PFSK-1 (cell line): ENCODE measurements around the gene NCKAP1.

Experiments
- FOXP2 ChIP-seq: optimal IDR thresholded peaks from 2 replicates; pipeline ENCODE3; 2011; ENCODE audit warnings: borderline replicate concordance, control low read depth, inconsistent platforms; ENCODE audit not compliant: insufficient read depth; ENCODE audit errors: extremely low read length, extremely low read depth
- POLR2AphosphoS5 ChIP-seq: IDR thresholded peaks from 2 replicates; pipeline ENCODE4 v1.6.1; 2012; ENCODE audit warnings: low read depth, mild to moderate bottlenecking, control low read depth, low read length, moderate library complexity
- SIN3A ChIP-seq: IDR thresholded peaks from 2 replicates; pipeline ENCODE4 v1.6.1; 2012; ENCODE audit warnings: mild to moderate bottlenecking, low read length, moderate library complexity, borderline replicate concordance; ENCODE audit not compliant: insufficient read depth
- TAF1 ChIP-seq: IDR thresholded peaks from 2 replicates; pipeline ENCODE4 v1.6.1; 2012; ENCODE audit warnings: low read length, control low read depth, borderline replicate concordance; ENCODE audit not compliant: insufficient read depth
- TF ChIP-seq, protein P1 (sequence below), 2 experiments: IDR thresholded peaks; 2 replicates each; pipeline versions ENCODE4 v1.6.1 to v1.8.0; 2011 to 2012; ENCODE audit warnings: low read depth in 2 of 2, low read length in 2 of 2, control low read depth in 1 of 2, inconsistent platforms in 1 of 2, mild to moderate bottlenecking in 1 of 2, moderate library complexity in 1 of 2; ENCODE audit not compliant: insufficient read depth in 1 of 2

Gene NCKAP1

DNA sequence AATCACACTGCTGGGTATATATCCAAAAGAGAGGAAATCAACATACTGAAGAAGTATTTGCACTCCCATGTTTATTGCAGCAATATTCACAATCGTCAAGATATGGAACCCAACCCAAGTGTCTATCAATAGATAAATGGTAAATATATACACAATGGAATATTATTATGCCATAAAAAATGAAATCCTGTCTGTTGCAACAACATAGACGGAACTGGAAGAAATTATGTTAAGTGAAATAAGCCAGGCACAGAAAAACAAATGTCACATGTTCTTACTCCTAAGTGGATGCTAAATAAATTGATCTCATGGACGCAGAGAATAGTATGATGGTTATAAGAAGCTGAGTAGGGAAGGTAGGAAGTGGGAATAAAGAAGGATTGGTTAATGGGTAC, 65.7 kb downstream of the NCKAP1 start:
- TF ChIP-seq TAF1 (no peak), FOXP2 (no peak), SIN3A (no peak), POLR2AphosphoS5 (no peak)
- TF ChIP-seq, protein P1, sequence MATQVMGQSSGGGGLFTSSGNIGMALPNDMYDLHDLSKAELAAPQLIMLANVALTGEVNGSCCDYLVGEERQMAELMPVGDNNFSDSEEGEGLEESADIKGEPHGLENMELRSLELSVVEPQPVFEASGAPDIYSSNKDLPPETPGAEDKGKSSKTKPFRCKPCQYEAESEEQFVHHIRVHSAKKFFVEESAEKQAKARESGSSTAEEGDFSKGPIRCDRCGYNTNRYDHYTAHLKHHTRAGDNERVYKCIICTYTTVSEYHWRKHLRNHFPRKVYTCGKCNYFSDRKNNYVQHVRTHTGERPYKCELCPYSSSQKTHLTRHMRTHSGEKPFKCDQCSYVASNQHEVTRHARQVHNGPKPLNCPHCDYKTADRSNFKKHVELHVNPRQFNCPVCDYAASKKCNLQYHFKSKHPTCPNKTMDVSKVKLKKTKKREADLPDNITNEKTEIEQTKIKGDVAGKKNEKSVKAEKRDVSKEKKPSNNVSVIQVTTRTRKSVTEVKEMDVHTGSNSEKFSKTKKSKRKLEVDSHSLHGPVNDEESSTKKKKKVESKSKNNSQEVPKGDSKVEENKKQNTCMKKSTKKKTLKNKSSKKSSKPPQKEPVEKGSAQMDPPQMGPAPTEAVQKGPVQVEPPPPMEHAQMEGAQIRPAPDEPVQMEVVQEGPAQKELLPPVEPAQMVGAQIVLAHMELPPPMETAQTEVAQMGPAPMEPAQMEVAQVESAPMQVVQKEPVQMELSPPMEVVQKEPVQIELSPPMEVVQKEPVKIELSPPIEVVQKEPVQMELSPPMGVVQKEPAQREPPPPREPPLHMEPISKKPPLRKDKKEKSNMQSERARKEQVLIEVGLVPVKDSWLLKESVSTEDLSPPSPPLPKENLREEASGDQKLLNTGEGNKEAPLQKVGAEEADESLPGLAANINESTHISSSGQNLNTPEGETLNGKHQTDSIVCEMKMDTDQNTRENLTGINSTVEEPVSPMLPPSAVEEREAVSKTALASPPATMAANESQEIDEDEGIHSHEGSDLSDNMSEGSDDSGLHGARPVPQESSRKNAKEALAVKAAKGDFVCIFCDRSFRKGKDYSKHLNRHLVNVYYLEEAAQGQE (IDR thresholded peaks at IDR 0.05; ENCODE audit: insufficient read depth in 1 of 2, low read depth in 2 of 2, low read length in 2 of 2) = no peak

DNA sequence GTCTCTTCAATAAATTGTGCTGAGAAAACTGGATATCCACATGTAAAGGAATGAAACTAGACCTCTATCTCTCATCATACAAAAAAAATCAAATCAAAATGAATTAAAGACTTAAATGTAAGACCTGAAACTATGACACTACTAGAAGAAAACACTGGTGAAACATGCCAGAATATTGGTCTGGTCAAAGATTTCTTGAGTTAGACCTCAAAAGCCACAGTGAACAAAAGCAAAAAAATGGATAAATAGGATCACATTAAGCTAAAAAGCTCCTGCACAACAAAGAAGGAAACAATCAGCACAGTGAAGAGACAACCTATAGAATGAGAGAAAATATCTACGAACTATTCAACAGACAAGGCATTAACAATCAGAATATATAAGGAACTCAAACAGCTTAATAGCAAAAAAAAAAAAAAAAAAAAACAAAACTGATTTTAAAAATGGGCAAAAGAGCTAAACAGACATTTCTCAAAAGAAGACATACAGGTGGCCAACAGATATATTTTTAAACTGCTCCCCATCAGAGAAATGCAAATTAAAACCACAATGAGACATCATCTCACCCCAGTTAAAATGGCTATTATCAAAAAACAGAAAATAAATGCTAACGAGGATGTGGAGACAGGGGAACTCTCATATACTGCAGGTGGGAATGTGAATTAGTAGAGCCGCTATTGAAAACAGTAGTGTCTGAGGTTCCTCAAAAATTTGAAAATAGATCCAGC, 66.3 kb downstream of the NCKAP1 start:
- TF ChIP-seq FOXP2 = no peak
- TF ChIP-seq SIN3A = no peak
- TF ChIP-seq, protein P1 (IDR thresholded peaks at IDR 0.05; ENCODE audit: insufficient read depth in 1 of 2, low read depth in 2 of 2, low read length in 2 of 2) = no peak
- no peak for TF ChIP-seq POLR2AphosphoS5
- no peak for TF ChIP-seq TAF1

DNA sequence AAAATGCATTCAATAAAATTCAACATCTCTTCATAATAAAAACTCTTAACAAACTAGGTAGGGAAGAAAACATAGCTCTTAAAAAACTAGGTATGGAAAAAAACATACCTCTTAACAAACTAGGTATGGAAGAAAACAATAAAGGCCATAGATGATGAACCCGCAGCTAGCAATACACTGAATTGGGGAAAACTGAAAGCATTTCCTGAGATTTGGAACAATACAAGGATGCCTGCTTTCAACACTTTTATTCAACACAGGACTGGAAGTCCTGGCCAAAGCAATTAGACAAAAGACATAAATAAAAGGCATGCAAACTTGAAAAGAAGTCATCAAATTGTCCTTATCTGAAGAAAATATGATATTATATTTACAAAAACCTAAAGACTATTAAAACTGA, 67.8 kb downstream of the NCKAP1 start:
- TF ChIP-seq FOXP2 (no peak), POLR2AphosphoS5 (no peak), SIN3A (no peak), TAF1 (no peak)
- TF ChIP-seq, protein P1 (IDR thresholded peaks at IDR 0.05; ENCODE audit: insufficient read depth in 1 of 2, low read depth in 2 of 2, low read length in 2 of 2) = no peak

DNA sequence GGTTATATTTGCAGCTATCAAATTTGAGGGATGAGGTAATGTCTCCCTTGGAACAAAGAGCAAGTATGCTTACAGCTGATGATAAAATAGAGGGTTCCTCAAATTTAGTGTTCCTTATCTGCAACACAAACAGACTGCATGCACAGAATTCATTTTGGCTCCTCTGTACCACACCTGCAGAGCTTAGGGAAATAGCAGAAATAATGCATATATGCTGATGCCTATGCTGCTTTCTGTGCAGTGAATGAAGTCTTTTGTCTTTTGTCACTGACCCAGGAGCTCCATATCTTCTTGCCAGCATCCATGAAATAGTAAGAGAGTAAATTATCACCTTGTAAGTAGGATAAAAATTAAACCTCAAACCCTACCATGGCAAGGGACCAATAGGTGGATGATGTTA, 69.8 kb downstream of the NCKAP1 start:
- no peak for TF ChIP-seq POLR2AphosphoS5
- no peak for TF ChIP-seq TAF1
- no peak for TF ChIP-seq SIN3A
- no peak for TF ChIP-seq FOXP2
- TF ChIP-seq, protein P1 (IDR thresholded peaks at IDR 0.05; ENCODE audit: insufficient read depth in 1 of 2, low read depth in 2 of 2, low read length in 2 of 2) = no peak

DNA sequence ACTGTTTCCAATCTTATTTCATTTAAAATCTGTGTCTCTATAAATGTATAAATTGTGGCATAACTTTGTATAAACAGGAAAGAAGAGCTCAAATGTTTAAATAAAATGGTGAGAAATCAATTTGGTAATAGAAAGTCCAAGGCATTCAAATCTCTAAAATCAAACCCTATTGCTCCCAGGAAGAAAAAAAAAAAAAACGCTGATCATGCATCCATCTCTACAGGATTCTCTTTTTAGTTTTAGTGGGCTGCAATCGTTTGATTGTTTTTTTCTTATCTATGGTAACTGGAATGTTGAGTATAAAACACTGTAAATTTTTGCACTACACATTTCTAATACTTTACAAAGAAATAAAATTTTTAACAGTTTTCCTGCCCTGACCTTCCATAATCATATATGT, 75.6 kb downstream of the NCKAP1 start:
- TF ChIP-seq, protein P1 (IDR thresholded peaks at IDR 0.05; ENCODE audit: insufficient read depth in 1 of 2, low read depth in 2 of 2, low read length in 2 of 2) = no peak
- TF ChIP-seq TAF1 (no peak), FOXP2 (no peak), SIN3A (no peak), POLR2AphosphoS5 (no peak)
